ENCODE measurements around the gene TSPEAR.

GRCh38 chr21:44598061-44598460 lies 113.3 kb downstream of the TSPEAR start:
- TF ChIP-seq CTCF (IDR thresholded peaks at IDR 0.05) = no peak
- no peak for TF ChIP-seq POLR2A (IDR thresholded peaks at IDR 0.05)

All from right lobe of liver (tissue), 4 donors.